Motor neuron (in vitro differentiated cells): ENCODE data around the gene ADAM23. TPM values are rescaled to one million over a fixed set of nuclear protein-coding genes. Genes with fewer than 3 reads are reported as not detected.

Source experiments
- ATAC-seq, 8 experiments: fragments of 200-7000 bp; cut with Tn5 transposase; replicated peaks in 6 of 8; 2 replicates each; pipeline ENCODE4 v1.8.0; 2021; ENCODE audit warnings: mild to moderate bottlenecking in 8 of 8, moderate library complexity in 8 of 8
- H3K27ac ChIP-seq, 2 donors: fragments of 250-450 bp; sonication (Bioruptor Pico); 2 replicates each; pipeline ENCODE4 v1.9.0; 2021; ENCODE audit warnings: antibody characterized with exemption in 2 of 2, mild to moderate bottlenecking in 2 of 2, moderate library complexity in 1 of 2
- H3K4me1 ChIP-seq, 2 donors: fragments of 250-450 bp; sonication (Bioruptor Pico); replicated peaks in 1 of 2; 2 replicates each; pipeline ENCODE4 v1.6.1; 2021; ENCODE audit warnings: antibody characterized with exemption in 2 of 2, mild to moderate bottlenecking in 2 of 2, moderate library complexity in 1 of 2
- H3K4me3 ChIP-seq, 5 donors: fragments of 250-450 bp; sonication (Bioruptor Pico); 2 replicates each; pipeline ENCODE4 v1.9.0; 2021; ENCODE audit warnings: antibody characterized with exemption in 5 of 5, mild to moderate bottlenecking in 5 of 5, moderate library complexity in 4 of 5
- WGBS, 10 experiments: fragments of 450-650 bp; shearing (Covaris generic); methylation state at CpG; one replicate each; pipeline ENCODE4 v1.0.0; 2022; 5-methylcytosine and 5-hydroxymethylcytosine counted together
- in situ Hi-C, 9 experiments: fragments of 400-800 bp; cut with MboI; loops; one replicate each; pipeline ENCODE4 v1.15.0; 2021; ENCODE audit warnings: low sequenced_read_pairs in 9 of 9, low pct_unique_long_range_greater_than_20kb in 2 of 9; ENCODE audit not compliant: unreplicated experiment in 9 of 9
- total RNA-seq, 8 experiments: library from RNA; unstranded; fragments of 300-600 nt; gene quantifications; 2 replicates each; pipeline versions ENCODE4 v1.2.3 to v1.2.4, GENCODE V29; 2022

Gene ADAM23
- total RNA-seq, 8 experiments from 2014 or later: 3.2 to 44.4 (median 16.6) TPM

- no peak for ATAC-seq
- Histone ChIP-seq H3K4me1 (no peaks in the 10 kb centered on the region), H3K27ac (no peak overlapping the region), H3K4me3 (no peak overlapping the region)
- in situ Hi-C loops: loop anchor here in 3 of 9 experiments (25.0 kb wide), 3 partner anchors 241 to 359 kb away; partner anchors contain the start of genes EEF1B2 (in 1 of the 3) and NDUFS1 (in 1 of the 3)
- 36 to 100% (median 87%) methylated on average over 1 to 3 of the region's 3 CpGs for WGBS, 10 experiments
Observed at GRCh38 chr2:206428783-206429182, 14.5 kb upstream of the ADAM23 start.

GRCh38 chr2:206430452-206430851 is 12.9 kb upstream of the ADAM23 start:
- no peaks in the 10 kb centered on the region for H3K4me1 ChIP-seq
- no peak overlapping the region for H3K4me3 ChIP-seq
- 50 to 94% (median 85%) methylated on average over 1 to 2 of the region's 2 CpGs for WGBS, 10 experiments
- in situ Hi-C loops: loop anchor here in 3 of 9 experiments (25.0 kb wide), 3 partner anchors 243 to 357 kb away; partner anchors contain the start of genes EEF1B2 (in 1 of the 3) and NDUFS1 (in 1 of the 3)
- ATAC-seq: no peak
- H3K27ac ChIP-seq: no peak overlapping the region

GRCh38 chr2:206431439-206431838 is 11.9 kb upstream of the ADAM23 start:
- no peak overlapping the region for H3K4me3 ChIP-seq
- no peak for ATAC-seq
- no peak overlapping the region for H3K27ac ChIP-seq
- WGBS, 10 experiments: 0 to 100% (median 80%) methylated on average over 1 to 3 of the region's 3 CpGs; no CpG with 5 or more reads in 1 of the 10 experiments
- in situ Hi-C loops: loop anchor here in 3 of 9 experiments (25.0 kb wide), 3 partner anchors 244 to 356 kb away; partner anchors contain the start of genes EEF1B2 (in 1 of the 3) and NDUFS1 (in 1 of the 3)
- no peaks in the 10 kb centered on the region for H3K4me1 ChIP-seq

- Histone ChIP-seq H3K4me3 (no peak overlapping the region), H3K4me1 (no peaks in the 10 kb centered on the region), H3K27ac (no peak overlapping the region)
- 20 to 80% (median 67%) methylated on average over 1 to 6 of the region's 6 CpGs for WGBS, 10 experiments
- ATAC-seq: peak in 1 of 8 experiments; percentile 20
- in situ Hi-C loops: loop anchor here in 3 of 9 experiments (25.0 kb wide), 3 partner anchors 245 to 355 kb away; partner anchors contain the start of genes EEF1B2 (in 1 of the 3) and NDUFS1 (in 1 of the 3)
Observed at GRCh38 chr2:206432193-206433082, 10.9 kb upstream of the ADAM23 start.

- Histone ChIP-seq H3K4me3 (no peak overlapping the region), H3K27ac (no peak overlapping the region), H3K4me1 (no peaks in the 10 kb centered on the region)
- ATAC-seq: no peak
- in situ Hi-C loops: loop anchor here in 3 of 9 experiments (25.0 kb wide), 3 partner anchors 246 to 354 kb away; partner anchors contain the start of genes EEF1B2 (in 1 of the 3) and NDUFS1 (in 1 of the 3)
Observed at GRCh38 chr2:206433190-206433589, 10.1 kb upstream of the ADAM23 start.

- Histone ChIP-seq H3K4me1 (peaks cover 0 to 5% of the 10 kb centered on the region in 2 donors), H3K27ac (no peak overlapping the region), H3K4me3 (no peak overlapping the region)
- in situ Hi-C loops: loop anchor here in 3 of 9 experiments (25.0 kb wide), 3 partner anchors 246 to 354 kb away; partner anchors contain the start of genes EEF1B2 (in 1 of the 3) and NDUFS1 (in 1 of the 3)
- peak in 1 of 8 experiments; percentile 31 for ATAC-seq
Observed at GRCh38 chr2:206433686-206434085, 9.6 kb upstream of the ADAM23 start.

GRCh38 chr2:206435742-206436141 is 7.6 kb upstream of the ADAM23 start:
- Histone ChIP-seq H3K27ac (no peak overlapping the region), H3K4me3 (no peak overlapping the region), H3K4me1 (peaks cover 0 to 6% of the 10 kb centered on the region in 2 donors)
- in situ Hi-C loops: loop anchor here in 3 of 9 experiments (25.0 kb wide), 3 partner anchors 248 to 352 kb away; partner anchors contain the start of genes EEF1B2 (in 1 of the 3) and NDUFS1 (in 1 of the 3)
- peak in 2 of 8 experiments; percentile 21 to 23 for ATAC-seq
- 0 to 70% (median 41%) methylated on average over 1 to 3 of the region's 3 CpGs; no CpG with 5 or more reads in 2 of the 10 experiments for WGBS, 10 experiments

GRCh38 chr2:206438196-206438724 is 5.1 kb upstream of the ADAM23 start:
- in situ Hi-C loops: loop anchor here in 3 of 9 experiments (25.0 kb wide), 3 partner anchors 251 to 349 kb away; partner anchors contain the start of genes EEF1B2 (in 1 of the 3) and NDUFS1 (in 1 of the 3)
- peaks cover 5 to 9% of the 10 kb centered on the region in 2 donors for H3K4me1 ChIP-seq
- WGBS, 10 experiments: 29 to 78% (median 43%) methylated on average over 1 to 5 of the region's 5 CpGs
- no peak overlapping the region for H3K4me3 ChIP-seq
- no peak overlapping the region for H3K27ac ChIP-seq
- no peak for ATAC-seq

GRCh38 chr2:206442474-206442832 is 879 bp upstream of the ADAM23 start:
- H3K4me1 ChIP-seq: peaks cover 21 to 34% of the 10 kb centered on the region in 2 donors
- in situ Hi-C loops: loop anchor here in 3 of 9 experiments (25.0 kb wide), 3 partner anchors 255 to 345 kb away; partner anchors contain the start of genes EEF1B2 (in 1 of the 3) and NDUFS1 (in 1 of the 3)
- no peak overlapping the region for H3K27ac ChIP-seq
- H3K4me3 ChIP-seq: peak overlapping the region; percentile 65 to 95 (median 76)
- no peak for ATAC-seq
- 16 to 45% (median 36%) methylated on average over 4 to 7 of the region's 10 CpGs; no CpG with 5 or more reads in 5 of the 10 experiments for WGBS, 10 experiments

GRCh38 chr2:206443735-206444527 is 599 bp downstream of the ADAM23 start:
- Histone ChIP-seq H3K4me1 (peaks cover 21 to 34% of the 10 kb centered on the region in 2 donors), H3K4me3 (peak overlapping the region; percentile 65 to 95 (median 76)), H3K27ac (peak overlapping the region; percentile 31 to 65)
- WGBS, 10 experiments: 0 to 49% (median 1%) methylated on average over 1 to 12 of the region's 77 CpGs; no CpG with 5 or more reads in 1 of the 10 experiments
- peak in 4 of 8 experiments; percentile 61 to 79 (median 76) for ATAC-seq
- in situ Hi-C loops: loop anchor here in 3 of 9 experiments (25.0 kb wide), 3 partner anchors 257 to 343 kb away; partner anchors contain the start of genes EEF1B2 (in 1 of the 3) and NDUFS1 (in 1 of the 3)

- WGBS, 10 experiments: 75 to 100% (median 83%) methylated on average over 1 to 2 of the region's 2 CpGs
- Histone ChIP-seq H3K4me3 (peak overlapping the region in 1 of 5 donors; percentile 95), H3K27ac (no peak overlapping the region), H3K4me1 (peaks cover 21 to 34% of the 10 kb centered on the region in 2 donors)
- in situ Hi-C loops: loop anchor here in 3 of 9 experiments (25.0 kb wide), 3 partner anchors 259 to 341 kb away; partner anchors contain the start of genes EEF1B2 (in 1 of the 3) and NDUFS1 (in 1 of the 3)
- no peak for ATAC-seq
Observed at GRCh38 chr2:206445948-206446347, 2.6 kb downstream of the ADAM23 start.

GRCh38 chr2:206452242-206452641 is 8.9 kb downstream of the ADAM23 start:
- Histone ChIP-seq H3K27ac (no peak overlapping the region), H3K4me1 (peaks cover 2 to 8% of the 10 kb centered on the region in 2 donors), H3K4me3 (no peak overlapping the region)
- 80 to 100% (median 83%) methylated on average over 1 of the region's 1 CpG; no CpG with 5 or more reads in 5 of the 10 experiments for WGBS, 10 experiments
- ATAC-seq: peak in 6 of 8 experiments; percentile 7 to 71 (median 51)
- in situ Hi-C loops: no loop called here
